D341Med (cell line): Measurements from ENCODE around the gene SREBF1.

ENCODE experiments used
- DNase-seq: peaks from one replicate; pipeline ENCODE4 v3.0.0; 2012; ENCODE audit warnings: low spot score

SREBF1 gene

GRCh38 chr17:17781591-17782496 is 54.9 kb downstream of the SREBF1 start:
- DNase-seq, result peak; percentile 62

- DNase-seq, result peak; percentile 52
Measured at GRCh38 chr17:17780922-17781590, 55.7 kb downstream of the SREBF1 start.

GRCh38 chr17:17779015-17779611 is 57.7 kb downstream of the SREBF1 start:
- DNase-seq, result no peak

- no peak for DNase-seq
Measured at GRCh38 chr17:17778308-17779014, 58.3 kb downstream of the SREBF1 start.

DNA sequence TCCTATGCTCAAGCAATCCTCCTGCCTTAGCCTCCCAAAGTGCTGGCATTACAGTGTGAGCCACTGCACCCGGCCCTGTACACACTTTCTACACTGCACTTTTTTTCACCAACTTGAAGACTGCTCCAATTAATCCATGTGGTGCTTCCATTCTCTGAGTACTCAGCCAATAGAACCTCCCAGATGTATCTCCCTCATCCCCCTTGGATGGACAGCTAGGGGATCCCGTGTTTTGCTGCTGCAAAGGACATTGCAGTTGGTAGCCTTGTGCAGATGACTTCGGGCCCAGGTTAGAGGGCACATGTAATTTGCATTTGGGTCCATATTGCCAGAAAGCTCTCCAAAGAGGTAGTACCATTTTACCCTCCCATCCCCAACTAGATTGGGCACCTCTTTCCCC is 59.9 kb downstream of the SREBF1 start:
- no peak for DNase-seq

DNA sequence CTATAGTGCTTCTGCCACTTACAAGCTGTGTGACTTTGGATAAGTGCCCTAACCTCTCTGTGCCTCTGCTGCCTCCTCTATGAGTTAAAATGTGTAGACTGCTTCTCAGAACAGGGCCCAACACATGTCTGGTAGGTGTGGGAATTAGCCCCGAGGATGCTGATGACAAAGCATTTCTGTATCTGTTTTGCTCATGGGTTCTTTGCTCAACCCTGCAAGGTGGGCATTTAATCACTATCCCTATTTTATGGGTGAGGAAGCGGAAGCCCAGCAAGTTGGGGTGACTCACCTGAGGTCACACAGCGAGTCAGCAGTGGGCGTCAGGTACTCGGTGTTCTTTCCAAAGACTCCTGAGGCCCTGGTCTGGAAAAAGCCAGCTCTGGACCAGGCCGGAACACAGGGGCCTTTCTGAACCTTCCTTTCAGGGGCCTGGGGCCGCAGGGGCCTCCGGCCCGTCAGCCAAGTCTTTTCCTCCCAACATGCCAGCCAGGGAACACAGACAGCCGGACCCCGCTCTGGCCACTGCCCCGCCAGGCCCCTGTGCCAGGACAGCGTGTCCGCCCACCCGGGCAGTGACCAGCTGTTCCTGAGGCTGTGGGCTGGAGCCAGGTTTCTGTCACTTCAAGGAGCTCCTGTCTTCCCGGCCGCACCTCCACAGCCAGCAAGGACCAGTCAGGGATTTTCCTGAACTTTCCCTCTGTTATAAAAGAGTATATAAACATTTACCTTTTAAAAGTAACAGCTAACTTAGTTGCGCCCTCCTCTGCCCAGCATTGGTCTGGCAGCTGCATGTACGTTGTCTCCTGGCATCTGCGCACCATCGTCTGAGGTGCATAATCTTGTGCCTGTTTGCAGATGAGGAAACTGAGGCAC is 62.5 kb downstream of the SREBF1 start:
- no peak for DNase-seq

GRCh38 chr17:17772231-17772630 is 64.6 kb downstream of the SREBF1 start:
- DNase-seq, result no peak

DNA sequence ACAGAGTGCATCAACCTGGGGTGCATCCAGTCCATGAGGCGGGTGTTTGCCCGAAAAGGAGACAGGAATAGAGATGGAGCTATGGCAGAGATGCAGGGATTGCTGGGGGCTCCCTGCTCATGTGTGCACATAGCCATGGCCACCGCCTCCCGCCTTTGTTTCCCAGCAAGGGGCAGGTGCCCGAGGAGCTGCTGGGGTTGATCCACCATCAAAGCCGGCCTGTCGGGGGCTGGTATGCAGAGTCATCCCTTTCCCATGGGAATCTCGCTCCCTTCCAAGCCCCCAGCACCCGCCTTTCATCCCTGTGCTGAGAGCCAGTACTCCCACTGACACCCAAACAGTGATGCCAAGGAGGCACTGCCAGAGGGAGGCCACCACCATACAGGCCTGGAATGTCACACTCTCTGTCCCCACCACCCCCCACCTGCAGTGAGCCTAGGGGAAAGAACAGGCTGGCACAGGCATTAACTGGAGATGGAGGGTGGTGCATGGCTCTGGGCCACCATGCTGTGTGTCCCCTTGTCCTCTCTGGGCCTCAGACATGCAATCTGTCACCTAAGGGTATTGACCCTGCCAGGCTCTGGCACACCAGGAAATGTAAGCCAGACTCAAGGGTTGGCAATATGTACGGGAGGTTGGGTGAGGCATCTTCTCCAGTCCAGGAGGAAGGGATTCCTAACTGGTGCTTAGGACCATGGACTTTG is 65.1 kb downstream of the SREBF1 start:
- no peak for DNase-seq

- DNase-seq, result no peak
Measured at GRCh38 chr17:17770632-17771044, 66.1 kb downstream of the SREBF1 start.

- DNase-seq, result no peak
Measured at GRCh38 chr17:17769869-17770631, 66.7 kb downstream of the SREBF1 start.

DNA sequence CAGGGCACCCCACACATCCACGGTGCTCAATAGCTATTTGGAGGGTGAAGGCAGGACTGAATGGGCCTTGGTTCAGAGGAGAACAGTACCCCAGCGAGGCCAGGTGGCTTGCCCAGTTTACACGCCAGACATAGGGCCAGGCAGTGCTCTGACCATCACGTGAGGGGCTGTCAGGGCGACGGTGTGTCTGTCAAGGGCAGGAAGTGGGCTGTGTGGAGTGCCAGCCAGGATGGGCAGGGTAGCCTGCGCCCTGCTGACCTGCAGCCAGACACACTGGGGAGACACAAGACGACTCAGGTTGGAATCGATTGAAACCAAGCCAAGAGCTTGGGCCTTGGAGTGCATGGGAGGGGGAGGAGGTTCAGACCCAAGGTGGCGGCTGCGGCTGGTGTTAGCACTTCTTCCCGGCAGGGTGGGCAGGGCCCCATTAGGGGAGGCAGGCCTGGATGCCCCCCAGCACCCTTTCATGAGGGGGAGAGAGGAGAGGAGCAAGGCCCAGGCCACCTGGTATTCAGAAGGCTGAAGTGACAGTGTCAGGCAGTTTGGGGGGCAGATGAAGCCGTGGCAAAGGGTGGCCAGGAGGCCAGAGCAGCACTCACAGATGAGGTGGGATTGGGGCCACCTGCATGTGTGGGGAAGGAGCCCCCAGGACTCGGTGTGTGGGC is 68.2 kb downstream of the SREBF1 start:
- no peak for DNase-seq

GRCh38 chr17:17767887-17768418 is 68.8 kb downstream of the SREBF1 start:
- DNase-seq, result no peak

DNA sequence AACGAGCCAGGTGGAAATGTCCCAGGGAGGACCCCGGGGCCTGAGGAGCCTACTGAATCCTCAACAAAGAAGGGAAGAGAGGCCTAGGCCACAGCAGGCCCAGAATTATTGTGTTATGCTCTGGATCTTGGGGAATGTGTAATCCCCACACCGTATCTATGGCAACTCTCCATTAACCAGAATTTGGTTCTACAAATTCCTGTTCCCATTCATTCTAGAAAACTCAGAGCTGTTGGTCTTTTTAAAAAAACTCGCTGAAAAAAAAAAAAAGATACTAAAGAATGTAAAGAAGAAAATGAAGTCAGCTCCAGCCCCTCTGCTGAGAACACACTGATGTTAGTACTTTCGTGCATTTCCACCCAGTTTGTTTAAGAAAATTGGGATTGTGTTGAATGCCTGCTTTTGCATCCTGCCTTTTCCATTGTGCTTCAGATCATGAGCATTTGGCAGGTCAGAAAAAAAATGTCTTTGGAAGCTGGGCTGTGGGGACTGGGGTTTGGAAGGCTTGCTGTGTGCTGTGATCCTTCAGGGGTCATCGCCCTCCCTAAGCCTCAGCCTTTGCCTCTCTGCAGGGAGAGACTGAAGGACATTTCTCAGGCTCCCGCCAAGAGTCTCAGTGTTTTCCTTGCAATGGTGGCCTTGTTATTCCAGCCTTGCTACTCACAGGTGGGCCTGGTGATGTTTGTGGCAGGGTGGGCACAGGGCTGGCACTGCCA is 69.5 kb downstream of the SREBF1 start:
- no peak for DNase-seq

DNA sequence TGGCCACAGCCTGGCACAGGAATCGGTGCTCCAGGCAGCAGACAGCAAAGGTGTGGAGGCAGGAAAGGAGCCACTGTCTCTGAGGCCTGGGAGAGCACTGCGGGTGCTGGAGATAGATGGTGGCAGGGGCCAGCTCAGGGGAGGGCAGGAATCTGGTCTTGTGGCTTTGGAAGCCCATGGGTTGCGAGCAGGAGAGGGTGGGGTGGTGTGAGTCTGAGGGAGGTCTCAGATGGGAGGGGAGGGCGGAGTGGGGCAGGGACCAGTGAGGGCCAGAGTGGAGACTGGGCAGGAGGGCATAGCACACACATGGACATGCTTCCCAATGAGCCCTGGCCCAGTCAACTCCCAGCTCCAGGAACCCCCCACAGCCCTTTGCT is 70.1 kb downstream of the SREBF1 start:
- no peak for DNase-seq

DNA sequence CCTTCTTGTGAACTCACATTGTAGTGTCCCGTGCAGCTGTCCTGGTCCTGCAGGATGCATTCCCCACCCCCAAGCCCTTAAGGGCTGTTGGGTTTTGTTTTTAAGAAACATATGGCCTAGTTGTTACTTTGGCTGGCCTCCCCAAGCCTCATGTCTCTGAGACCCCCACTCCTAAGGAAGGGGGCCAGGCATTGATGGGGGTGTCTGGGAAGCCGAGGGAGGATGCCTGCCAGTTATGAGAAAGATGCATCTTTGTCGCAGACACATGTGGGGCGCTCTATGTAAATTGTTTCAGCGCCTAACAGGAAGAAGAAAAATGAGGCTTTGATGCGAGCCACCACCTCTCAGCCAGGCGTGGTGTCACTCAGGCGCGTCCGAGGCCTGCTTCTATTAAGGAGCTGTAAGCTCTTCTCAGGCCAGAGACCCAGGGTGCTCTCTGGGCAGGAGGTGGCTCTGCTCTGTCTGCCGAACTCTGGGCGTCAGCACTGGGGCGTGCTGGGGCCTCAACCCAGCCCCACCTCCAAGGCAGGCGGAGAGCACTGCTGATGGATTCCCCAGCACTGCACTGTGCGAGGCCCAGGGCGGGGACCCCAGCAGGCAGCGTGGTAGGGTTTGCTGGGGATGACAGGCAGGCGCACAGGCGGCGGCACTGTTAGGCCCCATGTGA is 70.6 kb downstream of the SREBF1 start:
- DNase-seq, result no peak

DNA sequence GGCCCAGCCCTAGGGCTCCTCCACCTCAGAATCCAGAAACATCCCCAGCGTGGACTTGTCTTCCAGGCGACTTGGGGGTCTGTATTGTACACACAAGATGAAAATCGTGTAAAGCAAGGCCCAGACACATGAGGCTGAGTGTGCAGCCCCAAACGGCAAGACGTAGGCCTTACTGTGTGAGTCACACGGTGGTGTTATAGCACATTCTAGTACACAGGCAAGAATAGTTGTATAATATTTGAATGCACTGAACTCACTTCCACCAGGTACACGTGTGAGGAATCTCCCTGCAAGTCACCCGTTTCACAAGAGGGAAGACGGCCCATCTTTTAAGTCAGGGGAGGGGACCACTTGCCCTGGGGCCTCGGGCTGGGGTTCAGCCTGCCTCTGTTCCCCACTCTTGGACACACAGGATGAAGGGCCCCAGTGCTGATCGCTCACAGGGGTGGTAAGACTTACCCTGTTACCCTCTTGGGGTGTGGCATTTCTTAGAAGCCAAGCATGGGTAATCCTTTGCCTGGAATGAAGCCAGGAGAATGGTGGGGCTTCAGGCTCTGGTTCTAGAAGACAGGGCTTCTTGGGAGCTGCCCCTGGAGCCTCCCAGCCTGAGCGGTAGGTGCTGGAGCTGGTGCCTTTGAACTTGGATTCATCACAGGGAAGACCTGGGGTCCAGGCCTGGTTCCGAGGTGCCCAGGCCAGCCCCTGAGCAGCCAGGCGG is 71.3 kb downstream of the SREBF1 start:
- no peak for DNase-seq

GRCh38 chr17:17763734-17764133 is 73.1 kb downstream of the SREBF1 start:
- DNase-seq, result no peak
